ENCODE measurements around the gene RASEF. TPM values are rescaled to one million over a fixed set of nuclear protein-coding genes. Genes with fewer than 3 reads are reported as not detected.

RASEF gene
- total RNA-seq, result 0.24 and 0.81 TPM in 2 replicates

GRCh38 chr9:83062651-83063527 lies at the start of gene RASEF:
Gene RASEF, minus strand, starts transcription at chr9:83063142. Its CDS starts 275 bp downstream, at chr9:83062867.

